NCI-H1694 treated with DMSO at 0.1 percent for 48 hours (cell line): ENCODE data around the gene LEKR1.

Source experiments
- DNase-seq: peaks from one replicate; lab custom pipeline; 2025; lab: John Stamatoyannopoulos, UW

LEKR1 gene

DNA sequence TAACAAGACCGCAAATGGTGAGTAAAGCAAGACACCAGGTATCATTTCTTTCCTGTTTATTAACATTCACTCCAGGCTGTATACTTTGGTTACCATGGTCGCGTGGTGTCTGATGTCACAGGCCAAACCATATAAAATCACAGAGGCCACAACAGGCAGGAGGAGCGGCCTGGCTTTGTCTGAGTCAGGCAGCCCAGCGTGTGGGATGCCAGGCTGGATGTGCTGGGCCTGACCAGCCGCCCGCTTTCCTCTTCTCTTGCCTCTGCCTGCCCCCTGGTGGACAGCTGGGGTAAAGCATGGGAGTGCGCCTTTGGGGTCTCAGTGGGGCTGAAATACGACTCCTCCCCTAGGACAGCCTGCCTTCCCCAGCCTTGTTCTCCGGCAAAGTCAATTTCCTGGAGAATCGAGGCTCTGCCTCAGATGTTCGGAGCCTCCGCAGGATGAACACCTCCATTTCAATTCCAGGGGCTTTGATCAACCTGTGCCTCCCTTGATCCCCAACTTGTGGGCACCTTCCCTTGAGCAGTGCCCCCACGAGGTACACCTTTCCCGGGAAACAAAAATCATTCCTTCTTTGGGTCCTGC lies 255.6 kb downstream of the LEKR1 start:
- no peak for DNase-seq

DNA sequence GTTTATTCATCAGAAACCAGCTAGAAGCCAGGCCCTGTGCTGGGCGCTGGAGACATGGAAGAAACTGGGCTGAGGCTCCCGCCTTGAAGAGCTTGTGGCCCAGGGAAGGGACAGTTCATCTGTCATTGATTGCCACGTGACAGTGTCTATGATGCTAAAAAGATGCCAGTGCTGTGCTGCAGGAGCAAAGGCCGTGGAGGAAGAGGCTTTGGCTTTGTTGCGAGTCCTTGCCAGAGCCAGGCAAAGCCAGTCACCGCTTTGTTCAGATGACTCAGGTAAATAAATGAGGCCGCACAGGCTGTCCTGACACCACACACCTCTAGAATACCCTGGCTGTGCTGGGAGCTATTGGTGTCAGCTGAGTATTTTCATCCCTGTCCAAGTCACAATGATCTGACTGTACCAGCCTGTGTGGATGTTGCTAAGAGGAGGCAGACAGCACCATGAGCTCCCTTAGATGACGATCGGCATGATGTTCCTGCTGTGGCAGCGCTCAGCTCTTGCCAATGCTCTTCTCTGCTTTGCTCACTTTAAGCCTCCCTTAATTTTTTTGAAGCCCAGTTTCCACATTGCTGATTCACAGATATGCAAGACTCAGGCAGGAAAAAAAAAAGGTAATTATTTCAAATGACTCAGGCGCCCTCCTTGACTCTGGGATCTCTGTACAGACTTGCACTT lies 256.3 kb downstream of the LEKR1 start:
- DNase-seq, result no peak

DNA sequence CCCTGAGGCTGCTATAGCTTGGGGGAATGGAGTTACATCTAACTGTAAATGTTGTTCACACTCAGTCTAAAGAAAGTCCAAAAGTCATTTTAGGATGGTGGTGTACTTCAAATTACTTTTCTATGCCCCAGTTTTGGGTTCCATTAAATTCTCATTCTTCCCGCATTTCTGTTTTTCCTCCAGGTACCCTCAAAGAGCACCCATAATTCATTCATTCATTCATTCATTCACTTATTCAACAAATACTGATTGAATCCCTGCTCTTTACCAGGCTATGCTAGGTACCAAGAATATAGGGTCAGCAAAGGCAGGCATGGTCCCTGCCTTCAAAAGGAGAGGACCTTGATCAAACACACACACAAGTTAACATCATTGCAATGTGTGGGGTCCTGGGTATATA lies 257.7 kb downstream of the LEKR1 start:
- DNase-seq, result no peak

DNA sequence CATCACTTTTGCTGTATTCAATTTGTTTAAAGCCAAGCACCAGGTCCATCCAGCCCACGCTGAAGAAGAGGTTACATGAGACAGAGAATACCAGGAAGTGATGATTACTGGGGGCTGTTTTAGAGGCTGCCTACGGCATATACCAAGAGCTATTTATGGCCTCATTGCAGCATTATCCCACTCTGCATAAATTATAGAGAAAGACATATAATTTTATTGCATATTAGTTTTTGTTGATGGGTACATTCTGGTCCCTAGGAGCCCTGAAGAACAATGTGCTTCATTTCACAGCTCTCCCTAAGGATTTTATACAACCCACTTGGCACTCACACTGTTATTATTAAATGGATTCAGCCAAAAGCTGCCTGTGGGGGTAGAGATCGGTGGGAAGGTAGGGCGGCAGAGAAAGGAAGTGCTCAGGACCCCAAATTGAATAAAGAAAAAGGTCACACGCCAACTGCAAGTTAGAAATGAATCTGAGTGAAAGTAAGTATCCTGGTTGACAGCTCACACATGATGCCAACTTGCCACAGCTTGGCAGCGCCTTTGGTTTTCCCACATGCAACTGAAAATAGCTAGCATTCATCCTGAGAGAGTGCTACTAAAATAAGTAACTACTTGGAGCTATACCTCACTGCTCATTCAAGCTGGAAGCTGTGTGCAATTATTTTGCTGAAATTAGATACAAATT lies 260.1 kb downstream of the LEKR1 start:
- no peak for DNase-seq

DNA sequence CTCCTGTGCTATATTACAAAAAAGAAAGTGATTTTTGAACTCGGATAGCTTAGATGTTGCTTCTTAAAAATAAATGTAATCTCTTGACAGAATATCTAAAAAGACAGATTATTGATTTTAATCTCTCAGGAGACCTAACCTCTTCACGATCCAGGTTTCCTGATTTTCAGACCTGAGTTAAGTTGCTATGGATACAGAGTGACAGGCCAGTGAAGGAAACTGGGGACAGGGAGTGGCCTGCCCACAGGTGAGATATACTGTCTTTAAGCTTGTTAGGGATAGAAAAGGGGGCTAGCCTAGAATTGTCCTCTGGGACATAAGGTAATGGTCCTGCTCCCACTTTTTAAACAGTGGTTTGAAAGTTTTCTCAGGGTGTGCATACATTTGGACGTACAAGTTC lies 260.6 kb downstream of the LEKR1 start:
- DNase-seq, result no peak

DNA sequence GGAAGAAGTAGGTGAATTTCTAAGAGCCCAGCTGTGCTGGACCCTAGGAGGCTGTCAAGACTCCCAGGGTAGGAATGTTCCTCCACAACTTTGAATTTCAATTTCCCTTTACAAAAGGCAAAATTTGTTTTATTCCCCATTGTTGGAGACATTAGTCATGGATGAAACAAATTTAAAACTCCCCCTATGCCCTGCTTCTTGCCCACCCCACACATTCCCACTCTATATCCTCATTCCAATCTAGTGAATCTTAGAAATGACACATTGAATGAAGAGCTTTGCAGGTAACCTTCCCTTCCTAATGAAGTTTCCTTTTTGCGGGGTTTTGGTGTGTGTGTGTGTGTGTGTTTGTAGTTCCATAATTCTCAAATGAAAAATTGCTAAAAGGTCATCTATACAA lies 261.2 kb downstream of the LEKR1 start:
- DNase-seq, result no peak

DNA sequence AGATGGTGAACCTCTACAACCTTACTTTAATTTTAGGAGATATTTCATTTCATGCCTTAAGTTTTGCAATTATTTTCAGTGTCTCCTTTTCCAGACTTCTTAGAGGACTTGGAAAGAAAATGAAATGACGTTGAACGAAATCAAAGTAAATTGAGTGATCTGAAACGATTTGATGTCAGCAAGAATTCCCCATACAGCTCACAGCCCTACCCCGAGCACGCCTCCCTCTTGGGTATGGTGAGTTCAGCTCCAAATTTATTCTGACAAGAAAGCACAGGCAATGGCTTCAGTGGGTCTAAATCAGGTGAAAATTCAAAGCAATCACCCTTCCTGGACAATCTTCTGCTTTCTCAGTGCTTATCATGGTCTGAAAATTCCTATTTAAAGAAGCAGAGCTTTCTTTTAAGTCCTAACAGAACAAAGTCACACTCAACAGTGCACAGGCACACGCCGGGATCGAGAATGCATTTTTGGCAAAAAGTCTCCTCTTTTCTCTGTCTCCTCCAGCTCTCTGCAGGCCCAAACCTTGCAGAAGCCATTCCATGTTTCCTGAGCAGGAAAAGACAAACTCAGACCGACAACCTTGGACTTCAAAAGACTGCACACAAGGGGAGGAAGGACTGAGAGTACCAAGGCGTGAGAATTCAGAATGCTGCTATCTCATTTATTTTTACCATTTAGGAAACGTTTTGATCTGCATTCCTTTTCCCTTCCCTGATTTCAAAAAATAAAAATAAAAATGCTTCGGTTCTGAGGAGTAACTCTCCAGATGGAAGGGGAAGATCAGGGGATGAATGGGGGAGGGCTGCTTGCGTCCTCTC lies 261.8 kb downstream of the LEKR1 start:
- no peak for DNase-seq

DNA sequence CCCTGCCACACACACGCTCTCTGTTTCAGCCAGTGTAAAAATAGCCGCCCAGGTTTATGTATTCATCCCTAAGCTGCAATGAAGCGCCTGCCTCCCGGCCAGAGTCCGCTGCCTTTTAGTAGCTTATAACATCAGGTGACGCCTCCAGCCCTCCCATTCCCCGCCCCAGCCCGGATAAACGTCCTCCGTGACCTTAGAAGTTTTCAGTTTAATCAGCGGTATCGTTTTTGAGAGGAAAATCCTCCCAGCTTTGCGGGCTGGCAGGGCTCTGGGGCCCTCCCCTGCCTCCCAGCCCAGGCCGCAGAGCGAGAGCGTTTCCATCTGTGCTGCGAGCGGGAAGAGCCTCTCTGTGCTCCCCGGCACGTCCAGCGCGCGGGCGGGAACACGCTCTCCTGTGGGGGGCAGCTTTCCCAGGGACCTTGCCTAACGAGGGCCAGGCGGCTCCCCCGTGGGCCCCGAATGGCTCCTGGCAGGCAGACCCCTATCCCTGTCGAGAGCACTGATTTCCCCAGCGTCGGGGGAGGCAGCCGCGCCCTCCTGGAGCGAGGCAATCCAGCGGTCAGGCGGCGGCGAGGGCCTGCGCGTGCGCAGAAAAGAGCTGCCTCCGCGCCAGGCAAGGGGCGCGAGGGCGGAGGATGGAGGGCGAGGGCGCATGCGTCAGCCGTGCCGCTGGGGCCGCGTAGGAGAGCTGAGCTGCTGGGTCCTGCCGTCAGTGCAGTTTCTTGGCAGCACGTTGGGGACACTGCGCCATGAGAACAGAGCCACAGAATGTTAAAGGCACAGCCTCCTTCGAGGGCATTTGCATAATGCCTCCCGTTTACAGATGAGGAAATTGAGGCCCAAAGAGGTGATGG lies 262.7 kb downstream of the LEKR1 start:
- DNase-seq, result no peak

DNA sequence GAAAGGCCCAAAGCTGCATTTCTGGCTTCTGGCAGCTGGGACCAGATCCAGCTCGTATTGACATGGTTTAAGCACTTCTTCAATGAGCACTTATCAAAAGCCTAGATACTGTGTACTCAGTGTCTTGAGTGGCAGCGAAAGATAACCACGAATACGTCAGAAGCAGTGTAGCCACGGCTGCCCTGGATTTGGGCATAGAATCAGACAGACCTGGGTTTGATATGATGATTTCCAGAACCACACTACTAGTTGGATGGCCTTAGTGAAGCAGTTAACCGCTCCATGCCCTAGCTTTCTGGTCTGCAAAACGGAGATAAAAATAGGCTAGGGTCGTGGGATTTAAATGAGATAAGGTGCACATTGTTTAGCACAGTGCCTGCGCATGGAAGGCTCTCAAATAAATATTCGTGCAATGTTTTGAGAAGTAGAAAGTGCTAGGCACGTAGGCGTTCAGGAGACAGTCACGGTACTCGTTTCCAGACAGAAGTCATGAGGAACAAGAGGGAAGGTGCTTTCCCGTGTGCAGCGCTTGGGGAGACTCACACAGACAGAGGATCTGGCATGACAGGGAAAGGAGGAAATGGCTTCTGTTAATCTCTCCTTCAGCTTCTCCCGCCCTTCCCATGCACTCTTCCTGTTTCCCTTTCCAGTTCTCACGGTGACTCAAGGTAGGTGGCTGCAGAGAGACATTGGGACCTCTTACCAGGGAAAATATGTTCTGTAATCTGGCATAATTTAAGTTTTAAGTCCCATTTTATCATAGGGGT lies 263.5 kb downstream of the LEKR1 start:
- no peak for DNase-seq

DNA sequence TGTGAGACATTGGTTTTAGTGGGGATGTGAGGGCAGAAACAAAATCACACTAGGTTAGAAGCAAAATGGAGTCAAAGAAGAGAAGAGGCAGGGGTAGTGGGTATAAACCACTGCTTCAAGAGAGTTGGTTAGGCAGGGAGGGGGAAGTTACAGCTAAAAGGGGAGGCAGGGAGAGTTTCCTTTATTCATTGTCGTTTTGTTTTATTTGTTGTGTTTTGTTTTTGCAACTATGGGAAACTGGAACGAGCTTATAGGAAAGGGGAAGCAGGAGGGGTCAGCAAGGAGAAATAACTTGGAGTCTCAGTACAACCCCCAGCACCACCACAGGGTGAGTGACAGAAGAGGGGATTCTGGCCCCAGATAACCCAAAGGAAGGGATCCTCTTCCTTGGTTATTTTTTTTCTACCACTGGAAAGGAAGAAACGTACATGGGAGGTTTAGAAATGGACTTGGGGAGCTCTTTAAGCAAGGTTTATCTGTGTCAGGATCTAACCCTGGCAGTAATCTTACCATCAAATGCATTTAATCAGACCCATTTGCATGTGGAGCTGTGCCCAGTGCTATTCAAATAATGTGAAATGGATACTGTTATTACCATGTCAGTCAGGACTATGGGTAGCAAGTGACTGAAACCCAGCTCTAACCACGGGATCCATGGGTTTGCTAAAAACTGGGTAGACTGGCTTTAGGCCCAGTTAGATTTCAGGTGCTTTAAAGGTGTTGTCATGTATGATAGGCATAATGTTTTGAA lies 265.1 kb downstream of the LEKR1 start:
- DNase-seq, result no peak

DNA sequence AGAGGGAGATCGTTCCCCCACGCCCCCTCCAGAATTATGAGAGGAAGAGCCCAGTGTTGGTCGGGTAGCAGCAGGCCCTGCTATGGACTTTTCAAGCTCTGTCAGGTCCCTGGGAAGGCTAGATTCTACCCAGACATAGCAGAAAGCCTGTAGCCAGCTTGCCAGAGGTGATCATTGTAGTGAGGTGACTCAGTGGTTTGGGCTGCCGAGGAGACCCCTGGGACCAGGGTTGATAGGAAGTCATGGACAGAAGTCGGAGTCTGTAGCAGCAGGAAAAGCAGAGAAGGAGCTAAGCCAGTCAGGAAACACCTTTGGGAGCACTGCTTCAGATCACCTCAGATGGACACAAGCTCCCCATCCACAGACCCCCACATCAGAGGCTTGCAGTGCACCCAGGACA lies 266.1 kb downstream of the LEKR1 start:
- DNase-seq, result no peak

DNA sequence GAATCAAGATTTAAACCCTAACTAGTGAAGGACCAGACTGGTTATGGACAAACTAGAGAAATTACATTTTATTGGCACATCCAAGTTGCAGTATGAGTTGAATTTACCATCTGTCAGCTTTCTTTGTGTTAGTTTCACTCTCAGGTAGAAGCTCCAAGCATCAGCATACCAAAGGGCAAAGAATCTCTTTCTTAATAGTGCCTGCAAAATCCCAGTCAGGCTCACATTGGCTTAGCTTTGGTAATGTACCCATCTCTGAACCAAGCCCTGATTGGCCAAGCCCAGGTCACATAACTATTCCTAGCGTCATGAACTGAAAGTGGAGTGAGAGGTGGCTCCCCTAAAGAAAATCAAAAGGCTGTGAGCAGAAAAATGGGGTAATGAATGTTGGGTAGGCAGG lies 266.9 kb downstream of the LEKR1 start:
- DNase-seq, result no peak

DNA sequence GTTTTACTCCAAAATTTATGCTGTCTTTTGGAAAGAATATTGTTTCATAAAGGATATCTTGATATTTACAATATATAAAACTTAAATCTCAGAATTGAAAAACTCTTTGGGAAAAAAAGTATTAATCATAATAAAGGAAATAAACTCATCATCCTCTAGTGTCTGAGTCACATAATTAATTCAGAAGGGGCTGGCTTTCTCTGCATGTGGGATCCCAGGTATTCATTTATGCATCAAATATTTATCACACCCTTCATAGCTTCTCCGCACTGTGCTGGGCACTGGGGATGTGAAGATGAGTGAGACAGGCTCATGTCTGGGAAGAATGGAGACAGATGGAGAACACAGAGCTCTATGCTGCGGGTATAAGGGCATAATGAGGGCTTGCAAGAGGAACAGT lies 268.1 kb downstream of the LEKR1 start:
- no peak for DNase-seq

DNA sequence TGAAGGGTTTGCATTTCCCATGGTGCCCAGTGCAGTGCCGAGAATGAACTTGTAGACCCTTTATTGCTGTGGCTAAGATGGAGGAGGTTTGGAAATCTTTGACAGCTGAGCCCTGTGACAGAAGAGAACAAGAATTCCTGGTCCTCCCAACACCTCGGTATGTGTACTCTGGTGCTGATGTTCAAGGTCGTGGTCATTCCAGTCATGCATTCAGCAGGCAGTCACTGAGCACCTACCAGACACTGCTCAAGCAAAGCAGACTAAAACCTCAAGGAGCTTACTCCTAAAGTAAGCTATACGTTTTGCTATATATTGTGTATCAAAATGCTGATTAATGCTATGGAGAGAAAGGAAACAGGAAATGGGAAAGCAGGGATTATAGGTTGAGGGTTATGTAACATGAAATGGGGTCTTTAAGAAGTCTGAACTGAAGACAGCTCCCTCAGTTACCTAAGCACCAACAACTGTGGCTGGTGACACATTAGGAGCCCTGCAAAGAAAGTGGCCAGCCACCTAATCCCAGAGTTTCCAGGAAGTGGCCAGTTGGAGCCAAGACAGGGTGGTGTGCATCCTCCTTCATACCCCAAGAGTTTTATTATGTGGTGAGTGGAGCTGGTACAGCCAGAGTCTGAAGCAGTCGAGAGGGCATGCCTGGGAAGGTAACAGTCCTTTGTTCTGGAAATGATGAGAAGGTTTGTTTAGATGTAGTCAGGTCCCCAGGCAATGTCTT lies 268.8 kb downstream of the LEKR1 start:
- DNase-seq, result no peak
